ENCODE data around the gene FAM168A.

- TF ChIP-seq TCF4 (CRISPR knock-in tag; IDR thresholded peaks at IDR 0.05; ENCODE audit: borderline replicate concordance) (no peak), PATZ1 (CRISPR knock-in tag; IDR thresholded peaks at IDR 0.05; ENCODE audit: borderline replicate concordance) (no peak), CSDC2 (CRISPR knock-in tag; IDR thresholded peaks at IDR 0.05) (no peak), GLIS3 (CRISPR knock-in tag; IDR thresholded peaks at IDR 0.05) (no peak), ZNF565 (CRISPR knock-in tag; conservative IDR thresholded peaks at IDR 0.05; ENCODE audit: low read depth) (no peak), POU6F1 (CRISPR knock-in tag; IDR thresholded peaks at IDR 0.05; ENCODE audit: borderline replicate concordance, low read depth) (no peak), ZFP30 (CRISPR knock-in tag; IDR thresholded peaks at IDR 0.05) (no peak), ZNF70 (CRISPR knock-in tag; IDR thresholded peaks at IDR 0.05) (no peak)
These were observed 78.6 kb downstream of the FAM168A start for GRCh38 chr11:73519266-73519665.
